A549 (cell line): ENCODE results near the gene HINFP. TPM values are rescaled to one million over a fixed set of nuclear protein-coding genes. Genes with fewer than 3 reads are reported as not detected.

Source experiments
- ATAC-seq, 2 experiments: fragments of 200-7000 bp in 1 of 2; fragments of >200 bp in 1 of 2; cut with Nextera tagmentation in 1 of 2; cut with Tn5 transposase in 1 of 2; 3 replicates each; pipeline versions ENCODE4 v1.8.0 to v1.9.1; 2018 to 2020; ENCODE audit warnings: mild to moderate bottlenecking in 1 of 2, moderate library complexity in 1 of 2
- CTCF ChIA-PET: fragments of 300-600 bp; sonication (Branson Sonifier 250); formaldehyde crosslinking; extraction: SDS; loops from one replicate; lab custom pipeline; 2021; ENCODE audit warnings: antibody characterized with exemption, inconsistent platforms; lab: Yijun Ruan, JAX
- POLR2A ChIA-PET: fragments of 350-600 bp; formaldehyde crosslinking; extraction: SDS; loops from one replicate; lab custom pipeline; 2021; ENCODE audit warnings: antibody characterized with exemption, inconsistent platforms; lab: Yijun Ruan, JAX
- DNase-seq, 2 experiments: peaks; one replicate each; pipeline versions ENCODE4 v3.0.0 to v3.0.0-alpha.2; 2011 to 2016; ENCODE audit warnings: low read depth in 1 of 2, low spot score in 1 of 2
- FAIRE-seq: peaks from 2 replicates; lab custom pipeline; 2011; peaks lifted over from hg19 to GRCh38; lab: Jason Lieb, UNC
- H3K27ac ChIP-seq, 2 experiments: fragments of >200 bp; sonication (Bioruptor Twin); formaldehyde crosslinking; 3 replicates each; pipeline ENCODE4 v1.5.1; 2016 to 2017
- H3K4me1 ChIP-seq: fragments of >200 bp; sonication (Bioruptor Twin); formaldehyde crosslinking; 3 replicates; pipeline ENCODE4 v1.6.1; 2016
- H3K4me2 ChIP-seq: fragments of >200 bp; sonication (Bioruptor Twin); formaldehyde crosslinking; 3 replicates; pipeline ENCODE4 v1.6.1; 2016
- H3K4me3 ChIP-seq: fragments of >200 bp; sonication (Bioruptor Twin); formaldehyde crosslinking; 3 replicates; pipeline ENCODE4 v1.5.1; 2016
- H3K9me3 ChIP-seq: fragments of >200 bp; sonication (Bioruptor Twin); formaldehyde crosslinking; 3 replicates; pipeline ENCODE4 v1.6.1; 2016
- BHLHE40 ChIP-seq: IDR thresholded peaks from 2 replicates; pipeline ENCODE4 v1.6.1; 2012; ENCODE audit warnings: low read depth, low read length, inconsistent platforms
- CBX2 ChIP-seq: fragments of 200-600 bp; sonication (generic); IDR thresholded peaks from 2 replicates; pipeline ENCODE4 v1.6.1; 2016; ENCODE audit warnings: low read depth, mild to moderate bottlenecking, borderline replicate concordance
- GATA3 ChIP-seq: IDR thresholded peaks from 2 replicates; pipeline ENCODE4 v1.6.1; 2012; ENCODE audit warnings: borderline replicate concordance
- HDAC2 ChIP-seq: fragments of 200-600 bp; sonication (generic); IDR thresholded peaks from 2 replicates; pipeline ENCODE4 v1.6.1; 2016
- HOXB13 ChIP-seq: fragments of 250-450 bp; sonication (Bioruptor Pico); IDR thresholded peaks from 2 replicates; pipeline ENCODE4 v1.5.0; 2020; ENCODE audit warnings: low read depth, mild to moderate bottlenecking, moderate library complexity
- HOXB5 ChIP-seq: fragments of 250-450 bp; sonication (Bioruptor Pico); IDR thresholded peaks from 2 replicates; pipeline ENCODE4 v1.5.0; 2020; ENCODE audit warnings: mild to moderate bottlenecking, moderate library complexity
- JUN ChIP-seq, 2 experiments: fragments of >200 bp; sonication (Bioruptor Twin); formaldehyde crosslinking; IDR thresholded peaks; 2 replicates in 1 of 2; 3 replicates in 1 of 2; pipeline ENCODE4 v1.6.1; 2016 to 2017
- KDM1A ChIP-seq: fragments of 200-600 bp; sonication (generic); IDR thresholded peaks from 2 replicates; pipeline ENCODE4 v1.6.1; 2016; ENCODE audit warnings: low read depth, mild to moderate bottlenecking
- KDM5A ChIP-seq: fragments of 200-600 bp; sonication (generic); IDR thresholded peaks from 2 replicates; pipeline ENCODE4 v1.6.1; 2016; ENCODE audit warnings: antibody characterized with exemption, mild to moderate bottlenecking
- MYC ChIP-seq: IDR thresholded peaks from 2 replicates; pipeline ENCODE4 v1.6.1; 2012; ENCODE audit warnings: mild to moderate bottlenecking, inconsistent platforms, low read length, improper control_type of control experiment, borderline replicate concordance
- NR3C1 ChIP-seq: fragments of >200 bp; sonication (Bioruptor Twin); formaldehyde crosslinking; IDR thresholded peaks from 3 replicates; pipeline ENCODE4 v1.6.1; 2017
- PHF8 ChIP-seq: fragments of 200-600 bp; sonication (generic); IDR thresholded peaks from 2 replicates; pipeline ENCODE4 v1.6.1; 2016; ENCODE audit warnings: low read depth, mild to moderate bottlenecking, antibody characterized with exemption, moderate library complexity, borderline replicate concordance
- RAD21 ChIP-seq, 2 experiments: fragments of >200 bp in 1 of 2; sonication (Bioruptor Twin) in 1 of 2; formaldehyde crosslinking in 1 of 2; IDR thresholded peaks in 1 of 2; conservative IDR thresholded peaks in 1 of 2; 2 replicates in 1 of 2; 3 replicates in 1 of 2; pipeline ENCODE4 v1.6.1; 2012 to 2018; ENCODE audit warnings: inconsistent platforms in 1 of 2
- RCOR1 ChIP-seq: fragments of 150-350 bp; IDR thresholded peaks from 2 replicates; pipeline ENCODE4 v1.6.1; 2014; ENCODE audit warnings: antibody characterized with exemption, low read length, low read depth
- SMC3 ChIP-seq: fragments of >200 bp; sonication (Bioruptor Twin); formaldehyde crosslinking; IDR thresholded peaks from 3 replicates; pipeline ENCODE4 v1.6.1; 2018; ENCODE audit warnings: inconsistent platforms
- TFCP2L1 ChIP-seq: fragments of 250-450 bp; sonication (Bioruptor Pico); IDR thresholded peaks from 2 replicates; pipeline ENCODE4 v1.5.0; 2021; ENCODE audit warnings: mild to moderate bottlenecking
- WGBS: methylation state at CpG from one replicate; pipeline ENCODE4 v1.1.6; 2017; ENCODE audit errors: missing lambda C conversion rate; 5-methylcytosine and 5-hydroxymethylcytosine counted together
- polyA plus RNA-seq, 4 experiments: library from polyadenylated mRNA; depleted of rRNA in 3 of 4; stranded (reverse); fragments of >200 nt; fragmentation: RNase III in 1 of 4; extraction: RNeasy Plus Mini Kit Qiagen cat#74134 plus additional on column Dnase treatment in 1 of 4; gene quantifications; 2 replicates in 3 of 4; 3 replicates in 1 of 4; pipeline ENCODE4 v1.2.3, GENCODE V29; 2011 to 2017
- TF ChIP-seq, protein P1 (sequence below): fragments of 200-600 bp; sonication (generic); IDR thresholded peaks from 2 replicates; pipeline ENCODE4 v1.6.1; 2016; ENCODE audit warnings: antibody characterized with exemption, mild to moderate bottlenecking, moderate library complexity
- TF ChIP-seq, protein P2 (sequence below): fragments of 250-450 bp; sonication (Bioruptor Pico); IDR thresholded peaks from 2 replicates; pipeline ENCODE4 v1.5.0; 2020; ENCODE audit warnings: low read depth, mild to moderate bottlenecking, moderate library complexity
- TF ChIP-seq, protein P3 (sequence below): fragments of >200 bp; sonication (Bioruptor Twin); formaldehyde crosslinking; IDR thresholded peaks from 3 replicates; pipeline ENCODE4 v1.5.1; 2016

Gene HINFP
- polyA plus RNA-seq, 2 of the 4 experiments (the other 2 are of a cell fraction): 10.0 to 13.0 TPM

DNA sequence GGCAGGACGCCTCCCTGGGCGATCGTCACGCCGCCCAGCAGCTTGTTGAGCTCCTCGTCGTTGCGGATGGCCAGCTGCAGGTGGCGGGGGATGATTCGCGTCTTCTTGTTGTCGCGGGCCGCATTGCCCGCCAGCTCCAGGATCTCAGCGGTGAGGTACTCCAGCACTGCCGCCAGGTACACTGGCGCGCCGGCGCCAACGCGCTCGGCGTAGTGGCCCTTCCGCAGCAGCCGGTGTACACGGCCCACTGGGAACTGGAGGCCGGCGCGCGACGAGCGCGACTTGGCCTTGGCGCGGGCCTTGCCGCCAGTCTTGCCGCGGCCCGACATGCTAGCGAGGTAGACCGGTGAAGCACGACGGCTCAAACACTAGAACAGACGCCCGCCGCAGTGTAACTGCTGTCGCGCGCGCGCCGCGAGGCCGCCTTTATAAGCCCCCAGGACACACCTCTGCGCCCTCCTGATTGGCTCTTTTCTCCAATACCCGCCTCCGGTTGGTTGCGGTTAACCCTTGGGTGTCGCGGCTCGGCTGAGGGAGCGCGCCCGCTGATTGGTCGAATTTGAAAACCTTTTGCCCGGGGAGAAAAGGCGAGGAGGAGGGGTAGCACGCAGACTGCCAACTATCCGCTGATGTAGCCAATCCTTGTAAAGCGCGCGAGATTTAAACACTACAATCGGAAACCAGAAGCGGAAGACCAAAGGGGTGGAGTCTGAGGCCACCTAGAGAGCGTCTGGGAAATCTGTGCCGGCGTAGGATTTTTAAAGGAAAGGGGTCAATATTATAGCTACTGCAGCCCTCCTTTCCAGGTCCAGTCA, 26.1 kb upstream of the HINFP start (continued):
- TF ChIP-seq, protein P1, sequence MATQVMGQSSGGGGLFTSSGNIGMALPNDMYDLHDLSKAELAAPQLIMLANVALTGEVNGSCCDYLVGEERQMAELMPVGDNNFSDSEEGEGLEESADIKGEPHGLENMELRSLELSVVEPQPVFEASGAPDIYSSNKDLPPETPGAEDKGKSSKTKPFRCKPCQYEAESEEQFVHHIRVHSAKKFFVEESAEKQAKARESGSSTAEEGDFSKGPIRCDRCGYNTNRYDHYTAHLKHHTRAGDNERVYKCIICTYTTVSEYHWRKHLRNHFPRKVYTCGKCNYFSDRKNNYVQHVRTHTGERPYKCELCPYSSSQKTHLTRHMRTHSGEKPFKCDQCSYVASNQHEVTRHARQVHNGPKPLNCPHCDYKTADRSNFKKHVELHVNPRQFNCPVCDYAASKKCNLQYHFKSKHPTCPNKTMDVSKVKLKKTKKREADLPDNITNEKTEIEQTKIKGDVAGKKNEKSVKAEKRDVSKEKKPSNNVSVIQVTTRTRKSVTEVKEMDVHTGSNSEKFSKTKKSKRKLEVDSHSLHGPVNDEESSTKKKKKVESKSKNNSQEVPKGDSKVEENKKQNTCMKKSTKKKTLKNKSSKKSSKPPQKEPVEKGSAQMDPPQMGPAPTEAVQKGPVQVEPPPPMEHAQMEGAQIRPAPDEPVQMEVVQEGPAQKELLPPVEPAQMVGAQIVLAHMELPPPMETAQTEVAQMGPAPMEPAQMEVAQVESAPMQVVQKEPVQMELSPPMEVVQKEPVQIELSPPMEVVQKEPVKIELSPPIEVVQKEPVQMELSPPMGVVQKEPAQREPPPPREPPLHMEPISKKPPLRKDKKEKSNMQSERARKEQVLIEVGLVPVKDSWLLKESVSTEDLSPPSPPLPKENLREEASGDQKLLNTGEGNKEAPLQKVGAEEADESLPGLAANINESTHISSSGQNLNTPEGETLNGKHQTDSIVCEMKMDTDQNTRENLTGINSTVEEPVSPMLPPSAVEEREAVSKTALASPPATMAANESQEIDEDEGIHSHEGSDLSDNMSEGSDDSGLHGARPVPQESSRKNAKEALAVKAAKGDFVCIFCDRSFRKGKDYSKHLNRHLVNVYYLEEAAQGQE: peak; percentile 34; the same call in 1 of the 2 replicates
- TF ChIP-seq PHF8: peak; percentile 91
- TF ChIP-seq, protein P2, sequence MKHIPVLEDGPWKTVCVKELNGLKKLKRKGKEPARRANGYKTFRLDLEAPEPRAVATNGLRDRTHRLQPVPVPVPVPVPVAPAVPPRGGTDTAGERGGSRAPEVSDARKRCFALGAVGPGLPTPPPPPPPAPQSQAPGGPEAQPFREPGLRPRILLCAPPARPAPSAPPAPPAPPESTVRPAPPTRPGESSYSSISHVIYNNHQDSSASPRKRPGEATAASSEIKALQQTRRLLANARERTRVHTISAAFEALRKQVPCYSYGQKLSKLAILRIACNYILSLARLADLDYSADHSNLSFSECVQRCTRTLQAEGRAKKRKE (CRISPR knock-in tag): no peak

DNA sequence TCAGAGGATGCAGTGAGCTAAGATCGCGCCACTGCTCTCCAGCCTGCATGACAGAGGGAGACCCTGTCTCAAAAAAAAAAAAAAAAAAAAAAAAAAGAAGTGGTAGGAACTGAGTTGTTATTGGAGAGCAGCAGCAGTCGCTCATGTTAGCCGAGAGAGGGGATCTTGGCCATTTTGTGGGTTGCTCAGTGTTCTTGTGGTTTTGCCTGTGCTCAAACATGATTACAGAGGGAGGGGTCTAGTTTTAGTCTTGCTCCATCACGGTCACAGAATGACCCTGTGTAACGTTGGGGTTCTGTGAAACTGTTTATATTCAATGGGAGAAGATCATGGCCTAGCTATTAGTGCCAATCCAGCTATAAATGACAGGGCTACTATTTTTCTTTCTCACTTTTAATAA, 21.7 kb upstream of the HINFP start:
- FAIRE-seq (no peak), DNase-seq (no peak), ATAC-seq (no peak)
- H3K4me3 ChIP-seq: no peak overlapping the region
- WGBS: 72% methylated on average over 6 of the region's 6 CpGs
- peaks cover 26% of the 10 kb centered on the region for H3K4me1 ChIP-seq
- peak overlapping the region; percentile 99 for H3K4me2 ChIP-seq
- H3K9me3 ChIP-seq: no peaks in the 10 kb centered on the region
- TF ChIP-seq HOXB5 (CRISPR knock-in tag) (no peak), TFCP2L1 (CRISPR knock-in tag) (no peak), JUN (IDR thresholded peaks at IDR 0.05) (no peak), RAD21 (conservative IDR thresholded peaks at IDR 0.05 in 1 of 2, IDR thresholded peaks at IDR 0.05 in 1 of 2) (no peak), BHLHE40 (no peak), SMC3 (no peak), HOXB13 (CRISPR knock-in tag) (no peak), MYC (no peak), GATA3 (no peak), RCOR1 (no peak), HDAC2 (no peak), KDM5A (no peak), NR3C1 (no peak), CBX2 (no peak), PHF8 (no peak), KDM1A (no peak)
- TF ChIP-seq, protein P1: no peak
- TF ChIP-seq, protein P3, sequence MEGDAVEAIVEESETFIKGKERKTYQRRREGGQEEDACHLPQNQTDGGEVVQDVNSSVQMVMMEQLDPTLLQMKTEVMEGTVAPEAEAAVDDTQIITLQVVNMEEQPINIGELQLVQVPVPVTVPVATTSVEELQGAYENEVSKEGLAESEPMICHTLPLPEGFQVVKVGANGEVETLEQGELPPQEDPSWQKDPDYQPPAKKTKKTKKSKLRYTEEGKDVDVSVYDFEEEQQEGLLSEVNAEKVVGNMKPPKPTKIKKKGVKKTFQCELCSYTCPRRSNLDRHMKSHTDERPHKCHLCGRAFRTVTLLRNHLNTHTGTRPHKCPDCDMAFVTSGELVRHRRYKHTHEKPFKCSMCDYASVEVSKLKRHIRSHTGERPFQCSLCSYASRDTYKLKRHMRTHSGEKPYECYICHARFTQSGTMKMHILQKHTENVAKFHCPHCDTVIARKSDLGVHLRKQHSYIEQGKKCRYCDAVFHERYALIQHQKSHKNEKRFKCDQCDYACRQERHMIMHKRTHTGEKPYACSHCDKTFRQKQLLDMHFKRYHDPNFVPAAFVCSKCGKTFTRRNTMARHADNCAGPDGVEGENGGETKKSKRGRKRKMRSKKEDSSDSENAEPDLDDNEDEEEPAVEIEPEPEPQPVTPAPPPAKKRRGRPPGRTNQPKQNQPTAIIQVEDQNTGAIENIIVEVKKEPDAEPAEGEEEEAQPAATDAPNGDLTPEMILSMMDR: no peak
- H3K27ac ChIP-seq: no peak overlapping the region
- POLR2A ChIA-PET: interaction anchor here (0.7 kb wide), 1 partner anchor 70 kb away, joined by 3 read pairs; no protein-coding TSS in a partner anchor
- CTCF ChIA-PET: interaction anchor here (0.6 to 1.4 kb wide), 11 partner anchors 9 to 97 kb away, joined by 3 to 9 read pairs (median 3); partner anchors contain the start of gene VPS11
